Nucleus accumbens (tissue), 56 donors: ENCODE measurements around the gene SNED1.
A peak's percentile ranks its signal among the peaks of the same experiment; 100 is the strongest.
"Not testable (repeated sequence)": the region's sequence is repeated elsewhere in the genome, so short reads cannot be mapped to it uniquely, and the experiment has no call there.

Experiments used
- DNase-seq, 56 donors: peaks; one replicate each; lab custom pipeline; 2025; lab: John Stamatoyannopoulos, UW

Gene SNED1

GRCh38 chr2:241093133-241093781 lies 94.8 kb downstream of the SNED1 start:
- not testable (repeated sequence) for DNase-seq

DNA sequence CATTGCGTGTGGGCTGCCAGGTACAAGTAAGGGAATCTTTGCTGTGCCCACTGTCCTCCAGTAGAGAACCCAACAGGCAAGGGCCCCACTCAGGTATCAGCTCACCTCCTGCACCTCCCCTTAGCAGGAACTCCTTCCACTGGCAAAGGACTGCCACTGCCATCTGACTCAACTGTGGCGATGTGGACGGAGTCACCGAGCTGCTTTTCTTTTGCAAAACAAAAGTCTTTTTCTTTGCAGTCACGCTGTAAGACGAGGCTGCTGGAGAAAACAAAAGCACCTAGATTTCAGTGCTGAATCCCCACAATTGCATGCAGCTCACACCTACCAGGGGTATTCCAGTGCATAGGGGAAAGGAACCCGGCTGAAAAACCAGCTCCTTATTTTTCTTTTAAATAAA lies 95.8 kb downstream of the SNED1 start:
- DNase-seq: no peak

DNA sequence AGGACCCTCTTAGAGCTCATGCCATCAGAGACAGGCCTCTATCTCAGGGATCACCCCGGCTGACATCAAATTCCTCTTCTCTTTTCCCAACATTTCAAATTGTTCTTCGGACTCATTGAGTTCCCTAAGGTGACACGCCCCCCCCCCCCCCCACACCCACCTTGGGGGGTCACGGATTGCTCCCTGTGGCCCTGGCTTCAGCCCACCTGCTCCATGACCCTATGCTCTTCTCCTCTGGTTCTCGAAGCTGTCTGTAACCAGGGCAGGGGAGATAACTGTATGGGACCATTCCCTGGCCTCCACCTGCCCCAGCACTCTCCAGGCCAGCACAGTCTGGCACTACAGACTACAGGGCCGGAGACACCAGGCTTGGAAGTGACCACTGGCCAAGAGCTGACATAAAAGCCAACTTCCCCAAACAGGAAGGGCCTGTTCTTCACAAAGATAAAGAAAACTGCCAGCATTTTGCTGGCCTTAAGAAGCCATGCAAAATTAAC lies 96.6 kb downstream of the SNED1 start:
- no peak for DNase-seq

GRCh38 chr2:241095594-241096290 lies 97.3 kb downstream of the SNED1 start:
- no peak for DNase-seq

DNA sequence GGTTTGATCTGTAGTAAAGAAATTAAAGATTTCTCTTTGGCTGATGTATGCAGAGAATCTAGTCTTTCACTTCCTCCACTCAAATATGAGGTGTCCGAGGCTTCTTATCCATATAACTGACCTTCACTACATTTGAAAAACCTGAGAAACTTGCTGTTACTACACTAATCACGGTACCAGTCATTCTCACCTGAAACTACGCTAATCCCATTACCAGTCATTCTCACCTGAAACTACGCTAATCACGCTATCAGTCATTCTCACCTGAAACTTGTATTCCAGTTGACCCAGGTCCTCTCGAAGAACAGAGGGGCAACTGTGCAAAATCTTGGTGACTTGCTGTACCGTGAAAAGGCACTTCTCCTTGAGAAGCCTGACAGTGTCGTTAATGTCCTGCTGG lies 98.6 kb downstream of the SNED1 start:
- no peak for DNase-seq

DNA sequence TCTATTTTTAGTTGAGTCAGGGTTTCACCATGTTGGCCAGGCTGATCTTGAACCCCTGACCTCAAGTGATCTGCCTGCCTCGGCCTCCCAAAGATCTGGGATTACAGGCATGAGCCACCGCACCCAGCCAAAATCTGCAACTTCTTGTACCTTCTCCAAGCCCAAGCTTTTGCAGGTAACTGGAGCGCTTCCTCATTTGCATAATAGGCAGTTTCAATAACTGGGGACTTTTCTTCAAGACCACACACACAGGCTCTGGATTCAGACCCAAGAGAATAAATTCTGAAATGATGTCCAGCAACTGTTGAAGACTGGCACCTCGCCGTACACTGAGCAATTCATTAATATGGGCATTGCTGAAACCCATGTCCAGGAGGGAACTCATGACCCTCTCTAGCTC lies 100.8 kb downstream of the SNED1 start:
- DNase-seq: no peak

DNA sequence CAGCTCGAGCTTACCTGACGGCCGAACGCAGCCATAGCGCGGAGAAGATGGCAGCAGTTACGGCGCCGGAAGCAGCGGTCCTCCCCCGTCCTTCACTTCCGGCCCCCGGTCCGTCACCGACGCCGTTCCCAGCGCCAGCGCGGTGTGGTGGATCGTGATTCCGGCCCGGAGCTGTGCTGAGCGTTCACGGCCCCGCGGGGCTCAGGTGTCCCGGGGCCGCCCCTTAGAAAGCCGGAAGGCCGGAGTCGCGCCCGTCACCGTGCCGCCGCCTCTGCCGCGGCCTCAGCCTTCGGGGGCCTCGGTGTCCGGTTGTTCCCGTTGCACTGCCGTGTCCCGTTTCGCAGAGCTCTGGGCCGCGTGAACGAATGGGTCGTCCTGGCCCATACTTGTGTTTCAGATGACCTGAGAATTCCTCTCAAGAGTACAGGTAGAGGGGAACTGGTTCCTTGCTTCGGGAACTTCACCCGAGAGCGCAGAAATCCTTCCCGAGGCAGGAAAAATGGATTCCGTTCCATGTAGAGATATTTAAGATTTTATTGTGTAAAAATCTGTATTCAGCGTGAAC lies 103.9 kb downstream of the SNED1 start, which contains the start of gene MTERF4:
MTERF4 (minus strand) TSS at position 49 of the 565 bp plus-strand sequence; CDS start at position 35, 14 bp downstream.
- DNase-seq: peak in 53 of 56 donors; percentile 44 to 92 (median 76)

- no peak for DNase-seq
These were observed 104.8 kb downstream of the SNED1 start for GRCh38 chr2:241103176-241103595.

- DNase-seq: not testable (repeated sequence)
These were observed 106.2 kb downstream of the SNED1 start for GRCh38 chr2:241104611-241105010.

GRCh38 chr2:241105641-241106040 lies 107.2 kb downstream of the SNED1 start:
- DNase-seq: no peak

DNA sequence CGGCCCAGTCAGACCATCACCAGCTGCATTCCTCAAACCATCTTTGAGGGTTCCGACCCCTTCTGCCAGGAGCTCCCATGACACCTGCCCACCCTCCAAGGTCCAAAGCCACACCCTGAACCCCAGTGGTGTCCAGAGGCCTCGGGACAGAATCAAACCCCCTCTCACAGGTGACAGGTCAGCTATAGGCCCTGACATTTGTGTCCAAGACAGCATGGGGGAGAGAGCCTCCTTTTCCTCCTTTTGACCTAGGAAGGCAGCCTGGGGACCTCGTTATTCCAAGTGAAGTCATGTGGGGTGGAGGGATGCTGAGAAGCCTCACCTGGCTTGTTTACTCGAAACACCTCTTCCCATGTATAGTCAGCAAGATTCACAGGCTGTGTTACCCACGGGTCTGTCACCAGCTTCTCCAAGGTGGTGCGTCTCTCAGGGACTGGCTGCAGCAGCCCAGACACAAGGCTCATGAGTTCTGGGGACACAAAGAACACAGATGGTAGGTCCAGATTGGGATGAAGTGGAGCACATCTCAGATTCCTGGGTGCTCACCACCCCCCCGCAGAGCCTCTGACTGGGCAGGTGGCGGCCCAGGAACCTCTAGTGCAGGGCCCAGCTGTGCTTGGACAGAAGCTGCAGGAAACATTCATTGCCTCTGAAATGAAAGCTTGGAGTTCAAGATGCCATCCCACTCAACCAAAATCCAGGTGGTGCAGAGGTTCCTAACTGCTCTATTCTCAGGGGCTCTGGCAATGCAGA lies 108.8 kb downstream of the SNED1 start:
- DNase-seq: no peak

DNA sequence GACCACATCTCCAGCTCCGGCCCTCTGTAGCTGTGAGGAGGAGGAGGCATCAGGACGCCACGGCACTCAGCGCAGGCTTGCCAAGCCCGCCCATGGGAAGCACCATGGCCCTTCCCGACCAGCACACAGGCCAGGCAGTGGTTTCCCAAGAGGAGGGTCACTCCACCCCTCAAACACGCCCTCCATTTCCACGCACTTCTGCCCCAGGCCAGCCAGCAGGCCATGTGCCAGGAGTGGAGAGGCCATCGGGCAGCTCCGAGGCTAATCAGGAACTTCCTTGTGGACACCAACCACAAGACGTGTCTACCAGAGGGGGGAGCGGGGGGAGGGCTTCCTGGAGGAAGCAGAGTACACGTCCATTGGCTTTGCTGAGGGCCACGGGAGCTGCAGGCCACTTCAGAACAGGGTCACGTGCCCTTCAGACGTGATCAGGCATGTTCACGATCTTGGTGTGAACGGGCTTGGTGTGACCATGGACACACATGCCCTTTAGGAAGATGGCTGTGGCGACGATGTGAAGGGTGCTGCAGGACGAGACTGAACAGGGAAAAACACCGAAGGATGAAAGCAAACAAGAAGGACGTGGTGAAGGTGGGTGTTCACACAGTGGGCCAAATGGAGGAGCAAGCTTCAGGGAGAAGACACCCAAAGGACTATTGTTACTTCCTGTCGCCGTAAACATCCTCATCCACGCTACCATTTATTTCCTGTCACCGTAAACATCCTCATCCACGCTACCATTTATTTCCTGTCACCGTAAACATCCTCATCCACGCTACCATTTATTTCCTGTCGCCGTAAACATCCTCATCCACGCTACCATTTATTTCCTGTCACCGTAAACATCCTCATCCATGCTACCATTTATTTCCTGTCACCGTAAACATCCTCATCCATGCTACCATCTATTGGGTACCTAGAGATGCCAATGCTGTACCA lies 110.1 kb downstream of the SNED1 start:
- peak in 1 of 56 donors; percentile 10 for DNase-seq

GRCh38 chr2:241109210-241110088 lies 111.0 kb downstream of the SNED1 start:
- no peak for DNase-seq

DNA sequence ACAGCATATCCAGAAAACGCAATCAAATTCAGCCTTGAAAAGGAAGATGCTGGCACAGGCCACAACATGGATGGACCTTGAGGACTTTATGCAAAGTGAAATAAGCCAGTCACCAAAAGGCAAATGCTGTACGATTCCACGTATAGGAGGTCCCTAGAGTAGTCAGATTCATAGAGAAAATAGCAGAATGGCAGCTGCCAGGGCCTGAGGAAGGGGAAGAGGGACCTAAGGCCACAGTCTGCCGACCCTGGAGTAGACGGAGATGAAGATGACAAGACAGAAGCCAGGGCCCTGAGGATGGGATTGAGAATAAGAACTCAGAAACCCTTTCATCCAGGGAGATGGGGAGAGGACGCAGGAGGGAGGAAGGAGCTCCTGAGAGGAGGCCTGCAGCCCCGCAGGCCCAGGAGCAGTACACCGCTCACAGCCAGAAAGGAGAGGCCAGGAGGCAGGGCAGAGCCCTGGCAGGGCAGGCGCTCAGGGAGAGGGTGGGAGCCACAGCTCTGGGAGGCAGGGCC lies 111.7 kb downstream of the SNED1 start:
- no peak for DNase-seq

GRCh38 chr2:241110607-241111439 lies 112.4 kb downstream of the SNED1 start:
- DNase-seq: no peak

GRCh38 chr2:241111440-241111805 lies 113.0 kb downstream of the SNED1 start:
- DNase-seq: no peak

DNA sequence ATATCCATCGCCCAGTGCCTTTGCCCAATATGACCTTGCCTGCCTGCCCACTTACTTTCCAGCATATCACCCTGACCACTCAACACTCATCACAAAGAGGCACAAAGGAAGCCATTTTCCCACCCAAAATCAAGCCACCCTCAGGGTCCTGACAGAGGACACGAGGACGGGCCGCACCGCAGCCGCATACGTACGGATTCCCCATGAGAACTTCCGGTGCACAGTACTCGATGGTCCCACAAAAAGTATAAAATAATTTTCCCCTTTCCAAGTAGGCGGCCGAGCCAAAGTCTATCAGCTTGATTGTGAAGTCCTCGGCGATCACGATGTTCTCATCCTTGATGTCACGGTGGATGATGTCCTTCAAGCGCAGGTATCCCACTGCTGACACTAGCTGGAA lies 113.6 kb downstream of the SNED1 start:
- no peak for DNase-seq

GRCh38 chr2:241112592-241112991 lies 114.2 kb downstream of the SNED1 start:
- DNase-seq: no peak
